GM18951 (cell line): ENCODE results near the gene MTFP1.
A peak's percentile ranks its signal among the peaks of the same experiment; 100 is the strongest.

Experiments
- POLR2A ChIP-seq: IDR thresholded peaks from 4 replicates; pipeline ENCODE4 v1.6.1; 2011; ENCODE audit warnings: mild to moderate bottlenecking; ENCODE audit not compliant: insufficient read length, insufficient read depth; ENCODE audit errors: extremely low read depth
- in situ Hi-C: fragments of 300-500 bp; cut with MboI; formaldehyde crosslinking; loops from one replicate; pipeline ENCODE4 v1.12.0; 2022; ENCODE audit warnings: low sequenced_read_pairs, mixed read lengths, inconsistent platforms; ENCODE audit not compliant: unreplicated experiment

Gene MTFP1

DNA sequence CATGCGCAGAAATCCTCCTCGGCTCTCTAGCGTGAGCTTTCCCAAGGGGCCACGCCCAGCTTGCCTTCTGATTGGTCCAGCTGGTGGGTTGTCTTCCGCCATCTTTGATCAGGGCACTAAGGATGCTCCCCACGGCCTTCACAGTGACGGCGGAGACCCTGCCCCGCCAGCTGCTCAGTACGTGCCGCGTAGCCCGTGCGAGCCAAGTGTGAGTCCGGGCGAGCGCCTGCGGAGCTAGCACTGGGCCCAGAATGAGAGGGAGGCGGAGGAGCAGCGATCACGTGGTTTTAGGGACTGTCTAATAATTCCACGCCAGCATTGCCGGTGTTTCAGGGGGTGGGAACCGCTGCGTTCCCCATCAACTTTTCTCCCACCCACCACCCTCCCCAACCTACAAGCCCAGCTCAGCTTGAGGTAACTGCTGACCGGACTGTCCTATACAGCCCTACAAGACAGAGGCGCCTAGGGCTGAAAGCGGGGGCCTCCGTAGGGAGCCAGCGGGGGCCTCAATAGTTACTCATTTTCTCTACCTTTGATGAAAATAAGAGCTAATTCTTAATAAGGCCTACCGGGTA is 1.5 kb upstream of the MTFP1 start:
- in situ Hi-C loops = no loop called here
- peak; percentile 76 for TF ChIP-seq POLR2A

DNA sequence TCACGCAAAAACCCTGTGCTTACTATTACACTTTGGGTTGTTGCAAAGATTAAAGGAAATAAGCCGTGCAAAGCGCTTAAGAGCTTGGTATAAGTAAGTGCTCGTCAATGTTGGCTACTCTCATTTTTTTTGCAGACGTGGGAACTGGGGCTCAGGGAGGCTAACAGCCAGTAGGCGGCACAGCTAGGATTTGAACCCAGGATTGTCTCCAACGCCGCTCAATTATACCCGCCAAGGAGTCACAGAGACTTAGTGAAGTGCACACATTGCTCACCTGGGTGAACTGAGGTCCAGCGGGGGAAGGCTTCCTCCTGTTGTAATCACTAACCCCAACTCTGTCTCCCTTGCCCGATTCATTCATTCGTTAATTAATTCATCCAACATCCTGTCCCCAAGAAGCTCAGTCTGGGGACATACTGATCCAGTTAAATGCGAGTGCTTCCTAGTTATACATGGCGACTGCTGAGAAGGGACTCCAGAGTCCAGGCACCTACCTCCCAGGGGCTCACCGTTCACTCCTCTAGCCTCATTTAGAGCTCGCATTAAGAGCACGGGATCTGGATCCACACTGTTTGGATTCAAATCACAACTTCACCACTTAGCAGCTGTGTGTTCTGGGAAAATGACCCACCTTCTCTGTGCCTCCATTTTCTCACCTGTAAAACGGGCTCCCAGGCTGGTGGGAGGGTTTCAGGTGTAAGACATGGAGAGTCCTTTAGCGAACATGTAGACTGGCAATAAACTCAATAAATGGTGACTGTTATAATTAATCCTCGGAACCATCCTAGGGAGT is 838 bp upstream of the MTFP1 start:
- TF ChIP-seq POLR2A = no peak
- in situ Hi-C loops = no loop called here

DNA sequence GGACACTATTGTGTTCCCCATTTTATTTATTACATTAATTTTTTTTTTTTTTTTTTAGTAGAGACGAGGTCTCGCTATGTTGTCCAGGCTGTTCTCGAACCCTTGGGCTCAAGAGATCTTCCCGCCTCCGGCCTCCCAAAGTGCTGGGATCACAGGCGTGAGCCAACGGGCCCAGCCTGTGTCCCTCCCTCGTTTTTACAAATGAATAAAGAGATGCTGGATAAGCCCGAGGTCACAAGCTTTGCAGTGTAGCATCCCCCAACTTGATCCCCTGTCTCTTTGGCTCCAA is 297 bp upstream of the MTFP1 start:
- no peak for TF ChIP-seq POLR2A
- in situ Hi-C loops = no loop called here

DNA sequence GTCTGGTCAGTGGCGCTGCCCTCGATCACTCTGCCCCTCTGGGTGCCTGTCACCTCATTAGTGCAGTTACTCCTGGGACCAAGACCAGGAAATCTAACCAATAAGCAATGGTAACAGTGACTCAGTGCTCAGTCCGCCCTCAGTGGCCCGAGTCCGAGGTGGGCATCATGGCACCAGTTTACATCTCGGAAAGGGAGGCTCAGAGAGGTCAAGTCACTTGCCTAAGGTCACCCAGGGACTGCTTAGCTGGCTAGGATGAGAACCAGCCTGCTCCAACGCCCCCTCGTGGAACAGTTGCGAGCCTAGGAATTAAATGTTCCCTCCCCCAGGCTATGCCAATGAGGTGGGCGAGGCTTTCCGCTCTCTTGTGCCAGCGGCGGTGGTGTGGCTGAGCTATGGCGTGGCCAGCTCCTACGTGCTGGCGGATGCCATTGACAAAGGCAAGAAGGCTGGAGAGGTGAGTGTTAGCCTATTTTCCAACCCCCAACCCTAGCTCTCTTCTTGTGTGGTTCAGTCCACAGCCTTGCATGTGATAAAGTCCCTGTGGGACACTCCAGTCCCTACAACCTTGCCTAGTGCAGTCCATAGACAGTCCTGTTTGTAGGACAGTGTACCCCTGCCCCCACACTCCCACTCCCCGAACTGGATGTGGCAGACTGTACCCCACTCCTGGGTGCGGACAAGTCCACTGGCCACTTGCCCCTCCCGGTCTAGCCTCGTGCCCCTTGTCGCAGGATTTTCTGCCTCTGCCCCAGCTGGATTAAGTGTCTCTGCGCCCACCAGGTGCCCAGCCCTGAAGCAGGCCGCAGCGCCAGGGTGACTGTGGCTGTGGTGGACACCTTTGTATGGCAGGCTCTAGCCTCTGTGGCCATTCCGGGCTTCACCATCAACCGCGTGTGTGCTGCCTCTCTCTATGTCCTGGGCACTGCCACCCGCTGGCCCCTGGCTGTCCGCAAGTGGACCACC is 1.1 kb downstream of the MTFP1 start:
- in situ Hi-C loops = no loop called here
- TF ChIP-seq POLR2A = no peak

DNA sequence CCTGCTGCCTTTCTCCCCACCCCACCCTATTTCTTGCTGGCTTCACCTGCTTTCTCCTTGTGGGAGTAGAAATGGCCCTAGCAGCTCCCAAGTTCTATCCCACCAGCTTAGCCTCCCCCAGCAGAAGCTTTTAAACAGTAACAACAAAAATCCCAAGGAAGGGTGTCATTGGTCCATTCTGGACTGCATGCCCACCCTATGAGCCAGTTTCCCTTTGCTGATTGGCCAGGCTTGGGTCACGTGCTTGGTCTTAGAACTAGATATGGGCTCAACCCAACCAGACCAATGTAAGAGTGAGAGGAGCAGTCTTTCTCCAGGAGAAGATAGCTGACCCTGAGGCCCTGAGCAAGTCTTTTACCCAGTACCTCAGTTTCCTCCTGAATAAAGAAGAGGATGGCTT is 2.3 kb downstream of the MTFP1 start:
- no peak for TF ChIP-seq POLR2A
- in situ Hi-C loops = no loop called here

DNA sequence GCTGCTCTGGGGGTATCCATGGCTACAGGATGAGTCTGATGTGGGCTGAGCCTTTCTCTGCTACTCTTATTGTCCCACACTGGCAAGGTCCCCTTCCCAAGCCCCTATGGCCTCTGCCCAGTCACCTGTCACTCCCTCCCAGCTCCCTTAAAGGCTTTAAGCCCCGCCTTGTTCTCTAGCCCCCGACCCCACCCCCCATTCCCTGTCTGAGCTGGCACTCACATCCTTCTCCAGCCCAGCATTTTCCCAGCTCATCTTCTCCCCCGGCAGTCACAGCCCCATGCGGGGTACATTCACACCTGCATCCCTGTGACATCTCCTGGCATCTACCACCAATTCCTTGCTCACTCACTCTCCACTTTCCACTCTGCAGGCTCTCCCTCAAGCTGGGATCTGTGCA is 4.3 kb downstream of the MTFP1 start:
- TF ChIP-seq POLR2A = no peak
- in situ Hi-C loops = no loop called here

DNA sequence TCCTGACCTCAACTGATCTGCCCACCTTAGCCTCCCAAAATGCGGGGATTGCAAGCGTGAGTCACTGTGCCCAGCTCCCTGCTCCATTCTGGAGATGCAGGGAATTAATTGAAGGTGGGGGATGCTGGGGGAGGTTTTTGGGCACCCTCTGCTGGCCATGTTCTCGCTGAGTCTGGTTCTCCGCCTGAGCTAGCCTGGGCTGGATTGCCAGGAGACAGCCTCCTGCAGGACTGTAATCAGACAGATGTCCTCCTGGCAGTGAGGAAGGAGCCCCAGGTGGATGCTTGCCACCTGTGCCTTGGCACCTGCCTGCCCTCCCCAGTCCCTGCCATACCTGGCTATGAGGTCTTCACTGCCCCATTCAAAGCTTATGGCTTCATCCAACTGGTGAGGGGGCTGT is 5.4 kb downstream of the MTFP1 start:
- in situ Hi-C loops = no loop called here

DNA sequence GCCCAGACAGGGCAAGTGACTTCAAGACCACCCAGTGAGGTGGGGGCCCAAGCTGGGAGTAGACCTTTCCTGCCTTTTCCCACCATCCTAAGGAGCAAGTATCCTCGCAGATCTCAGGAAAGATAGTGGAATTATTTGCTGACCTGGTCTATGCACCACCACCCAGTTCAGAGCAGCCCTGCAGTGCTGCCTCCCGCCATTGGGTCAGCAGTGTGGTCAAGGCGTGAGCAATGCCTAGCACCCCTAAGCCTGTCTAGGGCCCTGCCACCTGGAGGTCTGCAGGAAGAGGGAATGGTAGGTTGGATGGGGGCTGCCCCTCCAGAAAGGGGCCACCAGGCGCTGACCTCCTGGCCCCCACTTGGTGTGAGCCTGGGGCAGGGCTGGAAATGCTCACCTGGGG is 6.5 kb downstream of the MTFP1 start:
- in situ Hi-C loops = no loop called here
- no peak for TF ChIP-seq POLR2A

More for the DNA sequence above, 5.4 kb downstream of the MTFP1 start:
- no peak for TF ChIP-seq POLR2A

DNA sequence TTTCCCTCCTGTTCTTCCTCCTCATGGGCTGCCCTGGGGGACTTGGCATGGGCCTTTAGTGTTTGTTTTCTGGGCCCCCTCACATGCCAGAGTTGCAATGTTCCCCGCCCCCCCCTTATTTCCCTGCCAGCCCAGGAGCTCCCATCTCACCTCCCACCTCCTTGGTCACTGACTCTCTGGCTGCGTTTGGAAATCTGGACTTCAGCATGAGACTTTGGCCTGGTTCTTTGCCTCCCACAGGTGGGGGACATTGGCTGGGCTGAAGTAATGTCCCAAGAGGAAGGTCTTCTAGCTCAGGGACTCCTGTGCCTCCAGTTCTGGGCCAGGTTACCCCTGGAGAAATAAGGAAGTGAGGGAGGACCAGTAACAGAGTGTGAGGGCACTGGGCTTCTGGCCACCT is 7.0 kb downstream of the MTFP1 start:
- no peak for TF ChIP-seq POLR2A
- in situ Hi-C loops = no loop called here

DNA sequence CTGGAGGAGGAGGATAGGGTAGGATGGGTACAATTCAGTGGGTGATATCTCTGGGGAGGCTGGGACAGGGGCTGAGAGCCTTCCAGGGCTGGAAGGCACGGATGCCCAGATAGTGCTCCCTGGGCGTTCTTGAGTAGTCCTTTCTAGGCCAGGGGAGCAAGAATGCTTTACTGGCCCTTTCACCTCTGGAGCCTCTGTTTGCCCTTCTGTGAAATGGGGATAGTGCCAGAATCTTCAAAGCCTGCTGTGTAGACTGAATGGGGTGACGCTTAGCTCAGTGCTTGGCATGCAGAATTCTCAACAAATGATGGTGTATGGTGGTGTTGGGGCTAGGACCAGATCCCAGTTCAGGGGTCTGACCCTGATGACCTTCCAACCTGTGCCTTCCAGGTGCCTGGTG is 7.7 kb downstream of the MTFP1 start:
- TF ChIP-seq POLR2A = no peak
- in situ Hi-C loops = no loop called here

DNA sequence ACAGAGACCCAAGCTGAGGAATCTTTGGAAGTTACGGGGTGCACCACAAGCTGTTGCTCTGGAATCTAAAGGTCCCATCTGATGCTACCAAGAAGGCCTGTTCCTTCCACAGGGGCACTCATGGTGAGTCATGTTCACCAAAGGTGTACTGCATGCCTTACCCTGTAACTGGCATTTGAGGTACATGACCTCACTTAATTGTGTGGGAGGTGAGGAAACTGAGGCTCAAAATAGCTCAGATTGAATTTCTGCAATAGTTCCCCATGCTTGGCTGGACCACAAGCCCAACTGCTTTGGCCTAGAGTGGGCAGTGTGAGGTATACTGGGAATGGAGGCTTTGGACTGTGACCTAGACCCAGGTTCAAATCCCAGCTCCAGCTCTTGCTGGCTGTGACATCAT is 8.2 kb downstream of the MTFP1 start:
- TF ChIP-seq POLR2A = no peak
- in situ Hi-C loops = no loop called here

DNA sequence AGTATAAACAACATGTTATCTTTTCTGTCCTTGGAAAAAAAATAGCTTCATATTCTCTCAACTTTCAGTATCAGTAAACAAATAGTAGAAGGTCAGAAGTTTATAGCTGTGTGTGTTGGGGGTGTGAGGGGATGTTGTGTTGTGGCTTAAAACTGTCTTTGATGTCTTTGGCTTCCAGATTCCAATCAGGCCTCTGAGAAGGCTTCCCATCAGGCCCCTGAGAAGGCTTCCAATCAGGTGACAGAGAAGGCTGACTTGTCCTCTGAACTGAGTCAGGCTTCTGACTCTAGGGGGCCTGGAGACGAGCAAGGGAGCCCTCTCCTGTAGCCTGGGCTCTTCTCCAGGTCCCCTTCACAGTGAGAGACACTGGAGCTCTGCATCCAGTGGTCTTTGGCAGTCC is 9.3 kb downstream of the MTFP1 start:
- no peak for TF ChIP-seq POLR2A
- in situ Hi-C loops = no loop called here

DNA sequence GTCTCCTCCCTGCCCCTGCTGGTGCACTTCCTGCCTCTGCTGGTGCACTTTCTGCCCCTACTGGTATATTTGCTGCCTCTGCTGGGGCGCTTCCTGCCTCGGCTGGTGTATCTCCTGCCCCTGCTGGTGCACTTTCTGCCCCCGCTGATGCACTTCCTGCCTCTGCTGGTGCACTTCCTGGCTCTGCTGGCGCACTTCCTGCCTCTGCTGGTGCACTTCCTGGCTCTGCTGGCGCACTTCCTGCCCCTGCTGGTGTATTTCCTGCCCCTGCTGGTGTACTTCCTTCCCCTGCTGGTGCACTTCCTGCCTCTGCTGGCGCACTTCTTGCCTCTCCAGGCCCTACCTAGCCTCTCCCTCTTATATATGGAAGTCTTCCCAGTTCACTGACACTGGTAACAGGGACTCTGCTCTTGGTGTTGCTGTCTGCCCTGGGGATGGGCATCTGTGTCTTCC is 10.1 kb downstream of the MTFP1 start:
- no peak for TF ChIP-seq POLR2A

More for the DNA sequence above, 10.1 kb downstream of the MTFP1 start:
- in situ Hi-C loops = no loop called here
